Astrocyte (in vitro differentiated cells and primary cell): Measurements from ENCODE around the gene LOC128125822.

Experiments
- DNase-seq: peaks from one replicate; pipeline ENCODE4 v3.0.0-alpha.2; 2010; ENCODE audit warnings: low read depth
- FAIRE-seq: peaks from 2 replicates; lab custom pipeline; 2011; peaks lifted over from hg19 to GRCh38; lab: Jason Lieb, UNC
- H2AFZ ChIP-seq: 2 replicates; pipeline ENCODE4 v1.6.0; 2012; ENCODE audit warnings: low read depth, low read length, inconsistent platforms
- H3K27ac ChIP-seq: 2 replicates; pipeline ENCODE4 v1.5.1; 2011; ENCODE audit warnings: low read depth, low read length, inconsistent platforms
- H3K27me3 ChIP-seq: 2 replicates; pipeline ENCODE4 v1.6.0; 2011; ENCODE audit warnings: low read length, inconsistent platforms; ENCODE audit not compliant: insufficient read depth
- H3K36me3 ChIP-seq: 2 replicates; pipeline ENCODE4 v1.5.1; 2011; ENCODE audit warnings: low read length, inconsistent platforms; ENCODE audit not compliant: insufficient read depth
- H3K4me1 ChIP-seq: 2 replicates; pipeline ENCODE4 v1.5.1; 2011; ENCODE audit warnings: low read length, inconsistent platforms; ENCODE audit not compliant: insufficient read depth
- H3K4me2 ChIP-seq: 2 replicates; pipeline ENCODE4 v1.6.0; 2012; ENCODE audit warnings: low read length, inconsistent platforms
- H3K4me3 ChIP-seq: 2 replicates; pipeline ENCODE4 v1.5.1; 2011; ENCODE audit warnings: low read depth, mild to moderate bottlenecking, low read length, inconsistent platforms; ENCODE audit not compliant: insufficient read depth
- H3K79me2 ChIP-seq: 2 replicates; pipeline ENCODE4 v1.6.0; 2012; ENCODE audit warnings: mild to moderate bottlenecking, low read length, inconsistent platforms; ENCODE audit not compliant: insufficient read depth
- H3K9ac ChIP-seq: 2 replicates; pipeline ENCODE4 v1.6.0; 2012; ENCODE audit warnings: mild to moderate bottlenecking, low read length, inconsistent platforms
- H3K9me3 ChIP-seq: 2 replicates; pipeline ENCODE4 v1.5.1; 2012; ENCODE audit warnings: low read depth, mild to moderate bottlenecking, low read length, inconsistent platforms; ENCODE audit not compliant: insufficient read depth
- H4K20me1 ChIP-seq: 2 replicates; pipeline ENCODE4 v1.6.0; 2012; ENCODE audit warnings: low read length, inconsistent platforms; ENCODE audit not compliant: insufficient read depth
- H3K27ac Mint-ChIP-seq: one replicate; pipeline ENCODE4 v1.8.0; 2021; ENCODE audit warnings: mild to moderate bottlenecking, mixed read lengths; ENCODE audit not compliant: unreplicated experiment
- H3K27me3 Mint-ChIP-seq: one replicate; pipeline ENCODE4 v1.8.0; 2021; ENCODE audit warnings: low read depth, mixed read lengths; ENCODE audit not compliant: unreplicated experiment
- H3K36me3 Mint-ChIP-seq: one replicate; pipeline ENCODE4 v1.8.0; 2021; ENCODE audit warnings: low read depth, mixed read lengths; ENCODE audit not compliant: unreplicated experiment
- H3K4me1 Mint-ChIP-seq: one replicate; pipeline ENCODE4 v1.8.0; 2021; ENCODE audit warnings: low read depth, mixed read lengths; ENCODE audit not compliant: unreplicated experiment
- H3K4me3 Mint-ChIP-seq: one replicate; pipeline ENCODE4 v1.8.0; 2021; ENCODE audit warnings: mild to moderate bottlenecking, moderate library complexity, mixed read lengths; ENCODE audit not compliant: unreplicated experiment
- H3K9me3 Mint-ChIP-seq: one replicate; pipeline ENCODE4 v1.8.0; 2021; ENCODE audit warnings: mild to moderate bottlenecking, mixed read lengths; ENCODE audit not compliant: unreplicated experiment
- EZH2 ChIP-seq: IDR thresholded peaks from 2 replicates; pipeline ENCODE4 v1.6.1; 2012; ENCODE audit warnings: mild to moderate bottlenecking, low read length, inconsistent platforms; ENCODE audit not compliant: insufficient read depth
- TF ChIP-seq, protein P1 (sequence below): IDR thresholded peaks from 2 replicates; pipeline ENCODE4 v1.5.1; 2011; ENCODE audit warnings: low read depth, mild to moderate bottlenecking, inconsistent platforms, low read length, moderate library complexity; ENCODE audit not compliant: insufficient read depth

Gene LOC128125822

DNA sequence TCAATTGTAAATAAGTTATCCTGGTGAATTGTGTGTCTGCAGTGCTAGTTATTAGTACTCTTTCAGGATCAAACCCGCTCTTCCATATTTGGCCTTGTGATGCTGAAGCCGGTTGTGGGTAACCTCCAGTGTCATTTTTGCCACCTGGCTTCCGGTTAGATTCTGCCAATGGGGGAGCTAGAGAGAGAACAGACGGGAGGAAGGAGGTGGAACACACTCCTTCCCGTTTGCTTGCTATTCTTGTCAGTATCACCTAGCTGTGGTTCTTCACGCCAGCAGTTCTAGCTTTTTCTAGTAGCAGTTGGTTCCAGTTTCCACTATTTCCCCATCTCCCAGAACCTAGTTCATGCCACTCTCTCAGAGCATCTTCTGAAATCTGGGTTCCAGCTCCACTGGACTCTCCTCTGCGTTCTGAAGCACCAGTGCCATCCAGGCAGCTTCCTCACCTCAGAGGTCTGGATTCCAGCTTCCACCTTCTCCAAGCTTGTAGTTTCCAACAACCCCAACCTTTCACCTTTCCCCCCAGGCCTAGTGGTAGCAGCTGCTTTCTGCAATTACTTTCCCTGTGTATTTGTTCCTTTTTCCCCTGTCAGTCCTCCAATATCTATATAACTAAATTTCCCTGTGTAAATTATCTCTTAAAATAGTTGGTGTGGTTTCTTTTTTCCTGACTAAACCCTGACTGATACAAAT, 46.9 kb upstream of the LOC128125822 start:
- no peak overlapping the region for H3K9ac ChIP-seq
- Mint-ChIP-seq H3K27ac (no peak overlapping the region), H3K4me3 (no peak overlapping the region), H3K4me1 (peaks cover 20% of the 10 kb centered on the region), H3K27me3 (no peaks in the 10 kb centered on the region), H3K9me3 (no peaks in the 10 kb centered on the region), H3K36me3 (no peaks in the 10 kb centered on the region)
- H2AFZ ChIP-seq: no peak overlapping the region
- TF ChIP-seq, protein P1, sequence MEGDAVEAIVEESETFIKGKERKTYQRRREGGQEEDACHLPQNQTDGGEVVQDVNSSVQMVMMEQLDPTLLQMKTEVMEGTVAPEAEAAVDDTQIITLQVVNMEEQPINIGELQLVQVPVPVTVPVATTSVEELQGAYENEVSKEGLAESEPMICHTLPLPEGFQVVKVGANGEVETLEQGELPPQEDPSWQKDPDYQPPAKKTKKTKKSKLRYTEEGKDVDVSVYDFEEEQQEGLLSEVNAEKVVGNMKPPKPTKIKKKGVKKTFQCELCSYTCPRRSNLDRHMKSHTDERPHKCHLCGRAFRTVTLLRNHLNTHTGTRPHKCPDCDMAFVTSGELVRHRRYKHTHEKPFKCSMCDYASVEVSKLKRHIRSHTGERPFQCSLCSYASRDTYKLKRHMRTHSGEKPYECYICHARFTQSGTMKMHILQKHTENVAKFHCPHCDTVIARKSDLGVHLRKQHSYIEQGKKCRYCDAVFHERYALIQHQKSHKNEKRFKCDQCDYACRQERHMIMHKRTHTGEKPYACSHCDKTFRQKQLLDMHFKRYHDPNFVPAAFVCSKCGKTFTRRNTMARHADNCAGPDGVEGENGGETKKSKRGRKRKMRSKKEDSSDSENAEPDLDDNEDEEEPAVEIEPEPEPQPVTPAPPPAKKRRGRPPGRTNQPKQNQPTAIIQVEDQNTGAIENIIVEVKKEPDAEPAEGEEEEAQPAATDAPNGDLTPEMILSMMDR: no peak
- TF ChIP-seq EZH2: no peak
- H3K4me1 ChIP-seq: peaks cover 9% of the 10 kb centered on the region
- no peaks in the 10 kb centered on the region for H3K36me3 ChIP-seq
- H3K9me3 ChIP-seq: no peaks in the 10 kb centered on the region
- FAIRE-seq (no peak), DNase-seq (no peak)
- no peaks in the 10 kb centered on the region for H4K20me1 ChIP-seq
- no peak overlapping the region for H3K27ac ChIP-seq
- H3K4me3 ChIP-seq: no peak overlapping the region
- no peaks in the 10 kb centered on the region for H3K27me3 ChIP-seq
- H3K4me2 ChIP-seq: no peak overlapping the region
- no peaks in the 10 kb centered on the region for H3K79me2 ChIP-seq

DNA sequence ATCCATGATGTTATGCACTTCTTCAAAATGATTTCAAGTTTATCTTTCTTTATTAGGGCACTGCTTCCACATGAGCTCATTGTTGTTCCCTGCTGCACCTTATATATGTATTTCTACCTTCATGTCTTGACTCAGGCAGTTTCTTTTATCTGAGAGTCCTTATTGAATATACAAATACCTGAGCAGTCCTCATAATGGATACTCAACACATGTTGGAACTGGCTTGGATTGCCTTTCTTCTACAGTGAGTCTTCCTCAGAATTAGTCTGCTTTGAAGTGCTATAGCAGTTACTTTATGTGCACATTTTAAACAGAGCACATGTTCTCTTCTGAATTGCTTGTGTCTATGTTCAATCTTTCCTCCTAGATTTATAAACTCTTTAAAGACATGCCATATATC, 45.3 kb upstream of the LOC128125822 start:
- no peaks in the 10 kb centered on the region for H4K20me1 ChIP-seq
- no peak overlapping the region for H3K4me3 ChIP-seq
- no peak overlapping the region for H2AFZ ChIP-seq
- H3K9me3 ChIP-seq: no peaks in the 10 kb centered on the region
- peak overlapping the region; percentile 2 for H3K27ac ChIP-seq
- DNase-seq (no peak), FAIRE-seq (no peak)
- H3K27me3 ChIP-seq: no peaks in the 10 kb centered on the region
- no peaks in the 10 kb centered on the region for H3K36me3 Mint-ChIP-seq
- peaks cover 20% of the 10 kb centered on the region for H3K4me1 Mint-ChIP-seq
- peak overlapping the region; percentile 98 for H3K27ac Mint-ChIP-seq
- no peak overlapping the region for H3K4me2 ChIP-seq
- no peak overlapping the region for H3K9ac ChIP-seq
- H3K36me3 ChIP-seq: no peaks in the 10 kb centered on the region
- H3K4me3 Mint-ChIP-seq: no peak overlapping the region
- no peaks in the 10 kb centered on the region for H3K79me2 ChIP-seq
- H3K27me3 Mint-ChIP-seq: no peaks in the 10 kb centered on the region
- TF ChIP-seq, protein P1: no peak
- no peak for TF ChIP-seq EZH2
- peaks cover 9% of the 10 kb centered on the region for H3K4me1 ChIP-seq
- no peaks in the 10 kb centered on the region for H3K9me3 Mint-ChIP-seq
